GM12878 (cell line): Measurements from ENCODE around the gene DDX27.

Experiments
- CREM ChIP-seq: IDR thresholded peaks from 2 replicates; pipeline ENCODE4 v1.6.1; 2014; ENCODE audit warnings: antibody characterized with exemption, low read depth
- DPF2 ChIP-seq: fragments of 450-650 bp; IDR thresholded peaks from 2 replicates; pipeline ENCODE4 v1.6.1; 2017; ENCODE audit warnings: mild to moderate bottlenecking
- POLR2AphosphoS2 ChIP-seq: IDR thresholded peaks from 2 replicates; pipeline ENCODE4 v1.6.1; 2011; ENCODE audit warnings: low read depth, mild to moderate bottlenecking, low read length, improper control_type of control experiment, moderate library complexity
- POLR2AphosphoS5 ChIP-seq: IDR thresholded peaks from 2 replicates; pipeline ENCODE4 v1.6.1; 2011; ENCODE audit warnings: mild to moderate bottlenecking, low read length, inconsistent platforms
- SMAD1 ChIP-seq: fragments of 450-650 bp; IDR thresholded peaks from 2 replicates; pipeline ENCODE4 v1.6.1; 2018; ENCODE audit warnings: mild to moderate bottlenecking, low read depth; ENCODE audit not compliant: partially characterized antibody
- SMC3 ChIP-seq: IDR thresholded peaks from 2 replicates; pipeline ENCODE4 v1.6.1; 2011; ENCODE audit warnings: low read length, improper control_type of control experiment, borderline replicate concordance
- TAF1 ChIP-seq: IDR thresholded peaks from 2 replicates; pipeline ENCODE4 v1.6.1; 2011; ENCODE audit warnings: mild to moderate bottlenecking, low read depth, low read length, borderline replicate concordance
- TCF3 ChIP-seq: IDR thresholded peaks from 2 replicates; pipeline ENCODE4 v1.6.1; 2012; ENCODE audit warnings: low read depth, mild to moderate bottlenecking, low read length, borderline replicate concordance; ENCODE audit not compliant: insufficient read depth
- ZNF24 ChIP-seq: fragments of 450-650 bp; IDR thresholded peaks from 2 replicates; pipeline ENCODE4 v1.6.1; 2017; ENCODE audit warnings: antibody characterized with exemption, mild to moderate bottlenecking
- ZSCAN29 ChIP-seq: fragments of 450-650 bp; IDR thresholded peaks from 2 replicates; pipeline ENCODE4 v1.6.1; 2017; ENCODE audit warnings: mild to moderate bottlenecking, moderate library complexity
- TF ChIP-seq, protein P1 (sequence below), 3 experiments: IDR thresholded peaks in 2 of 3; conservative IDR thresholded peaks in 1 of 3; 2 replicates each; pipeline ENCODE4 v1.5.1; 2011; ENCODE audit warnings: low read depth in 3 of 3, low read length in 3 of 3, mild to moderate bottlenecking in 3 of 3, control low read depth in 2 of 3, moderate library complexity in 2 of 3, inconsistent platforms in 1 of 3, mixed read lengths in 1 of 3; ENCODE audit not compliant: control insufficient read depth in 2 of 3, insufficient read depth in 1 of 3; ENCODE audit errors: extremely low read depth in 1 of 3

DNA sequence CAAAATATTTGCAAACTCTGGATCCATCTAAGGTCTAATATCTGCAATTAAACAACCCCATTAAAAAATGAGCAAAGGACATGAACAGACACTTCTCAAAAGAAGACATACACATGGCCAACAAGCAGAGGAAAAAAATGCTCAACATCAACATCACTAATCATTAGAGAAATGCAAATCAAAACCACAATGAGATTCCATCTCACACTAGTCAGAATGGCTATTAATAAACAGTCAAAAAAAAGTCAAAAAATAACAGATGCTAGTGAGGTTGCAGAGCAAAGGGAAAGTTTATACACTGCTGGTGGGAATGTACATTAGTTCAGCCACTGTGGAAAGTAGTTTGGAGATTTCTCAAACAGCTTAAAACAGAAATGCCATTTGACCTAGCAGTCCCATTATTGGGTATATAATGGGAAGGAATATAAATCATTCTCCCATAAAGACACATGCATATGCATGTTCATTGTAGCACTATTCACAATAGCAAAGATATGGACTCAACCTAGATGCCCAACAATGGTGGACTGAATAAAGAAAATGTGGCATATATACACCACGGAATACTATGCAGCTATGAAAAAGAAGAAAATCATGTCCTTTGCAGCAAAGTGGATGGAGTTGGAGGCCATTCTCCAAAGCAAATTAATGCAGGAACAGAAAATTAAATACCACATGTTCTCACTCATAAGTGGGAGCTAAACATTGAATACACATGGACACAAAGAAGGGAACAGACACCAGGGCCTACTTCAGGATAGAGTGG, 49.6 kb downstream of the DDX27 start:
- TF ChIP-seq POLR2AphosphoS5 (no peak), CREM (no peak), TCF3 (no peak), TAF1 (no peak), SMC3 (no peak), ZNF24 (no peak), DPF2 (no peak), ZSCAN29 (no peak), POLR2AphosphoS2 (no peak), SMAD1 (no peak)
- TF ChIP-seq, protein P1, sequence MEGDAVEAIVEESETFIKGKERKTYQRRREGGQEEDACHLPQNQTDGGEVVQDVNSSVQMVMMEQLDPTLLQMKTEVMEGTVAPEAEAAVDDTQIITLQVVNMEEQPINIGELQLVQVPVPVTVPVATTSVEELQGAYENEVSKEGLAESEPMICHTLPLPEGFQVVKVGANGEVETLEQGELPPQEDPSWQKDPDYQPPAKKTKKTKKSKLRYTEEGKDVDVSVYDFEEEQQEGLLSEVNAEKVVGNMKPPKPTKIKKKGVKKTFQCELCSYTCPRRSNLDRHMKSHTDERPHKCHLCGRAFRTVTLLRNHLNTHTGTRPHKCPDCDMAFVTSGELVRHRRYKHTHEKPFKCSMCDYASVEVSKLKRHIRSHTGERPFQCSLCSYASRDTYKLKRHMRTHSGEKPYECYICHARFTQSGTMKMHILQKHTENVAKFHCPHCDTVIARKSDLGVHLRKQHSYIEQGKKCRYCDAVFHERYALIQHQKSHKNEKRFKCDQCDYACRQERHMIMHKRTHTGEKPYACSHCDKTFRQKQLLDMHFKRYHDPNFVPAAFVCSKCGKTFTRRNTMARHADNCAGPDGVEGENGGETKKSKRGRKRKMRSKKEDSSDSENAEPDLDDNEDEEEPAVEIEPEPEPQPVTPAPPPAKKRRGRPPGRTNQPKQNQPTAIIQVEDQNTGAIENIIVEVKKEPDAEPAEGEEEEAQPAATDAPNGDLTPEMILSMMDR (IDR thresholded peaks at IDR 0.05 in 2 of 3, conservative IDR thresholded peaks at IDR 0.05 in 1 of 3; ENCODE audit: control insufficient read depth in 2 of 3, extremely low read depth in 1 of 3, insufficient read depth in 1 of 3, low read depth in 3 of 3, low read length in 3 of 3) = no peak
